GM21737 (cell line): Measurements from ENCODE around the gene NEU4.
A peak's percentile ranks its signal among the peaks of the same experiment; 100 is the strongest.

Source experiments
- ATAC-seq: cut with Tn5 transposase; IDR thresholded peaks from one replicate; pipeline ENCODE4 v1.9.1; 2021; ENCODE audit warnings: mild to moderate bottlenecking, moderate library complexity; ENCODE audit not compliant: unreplicated experiment

The NEU4 gene

DNA sequence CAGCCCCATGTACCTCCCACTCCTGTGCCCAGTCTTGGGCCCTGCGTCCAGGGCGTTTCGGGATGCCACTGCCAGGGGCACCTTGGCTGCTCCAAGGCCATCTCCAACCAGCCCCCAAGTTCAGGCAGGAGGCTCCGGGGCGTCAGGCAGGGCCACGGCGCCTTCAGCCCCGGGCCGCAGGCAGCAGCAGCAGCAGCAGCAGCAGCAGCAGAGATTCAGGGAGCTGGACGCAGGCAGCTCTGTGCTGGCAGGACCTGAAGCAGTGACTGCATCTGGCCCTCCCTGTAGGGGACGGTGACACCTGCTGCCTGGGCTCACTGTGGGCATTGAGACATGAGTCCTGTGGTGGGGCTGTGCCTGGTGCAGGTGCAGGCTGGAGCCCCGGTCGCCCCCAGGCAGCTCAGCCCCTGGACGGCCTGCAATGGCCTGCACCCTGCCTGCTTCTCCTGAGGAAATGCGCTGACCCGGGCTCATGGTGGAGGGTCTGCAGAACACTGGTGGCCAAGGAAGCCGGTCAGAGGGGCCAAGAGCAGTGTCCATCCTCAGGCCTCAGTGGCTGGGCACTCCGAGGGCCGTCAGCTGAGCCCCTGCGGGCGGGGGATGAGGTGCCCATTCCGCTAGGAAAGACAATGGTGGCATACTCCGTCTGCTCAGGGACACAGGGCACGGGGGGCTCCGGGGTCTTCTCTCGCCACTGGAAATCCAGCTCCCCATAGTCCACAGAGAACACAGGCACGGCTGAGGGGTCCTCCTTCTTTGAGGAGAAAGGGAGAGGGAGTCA is 41.7 kb downstream of the NEU4 start:
- no peak for ATAC-seq

DNA sequence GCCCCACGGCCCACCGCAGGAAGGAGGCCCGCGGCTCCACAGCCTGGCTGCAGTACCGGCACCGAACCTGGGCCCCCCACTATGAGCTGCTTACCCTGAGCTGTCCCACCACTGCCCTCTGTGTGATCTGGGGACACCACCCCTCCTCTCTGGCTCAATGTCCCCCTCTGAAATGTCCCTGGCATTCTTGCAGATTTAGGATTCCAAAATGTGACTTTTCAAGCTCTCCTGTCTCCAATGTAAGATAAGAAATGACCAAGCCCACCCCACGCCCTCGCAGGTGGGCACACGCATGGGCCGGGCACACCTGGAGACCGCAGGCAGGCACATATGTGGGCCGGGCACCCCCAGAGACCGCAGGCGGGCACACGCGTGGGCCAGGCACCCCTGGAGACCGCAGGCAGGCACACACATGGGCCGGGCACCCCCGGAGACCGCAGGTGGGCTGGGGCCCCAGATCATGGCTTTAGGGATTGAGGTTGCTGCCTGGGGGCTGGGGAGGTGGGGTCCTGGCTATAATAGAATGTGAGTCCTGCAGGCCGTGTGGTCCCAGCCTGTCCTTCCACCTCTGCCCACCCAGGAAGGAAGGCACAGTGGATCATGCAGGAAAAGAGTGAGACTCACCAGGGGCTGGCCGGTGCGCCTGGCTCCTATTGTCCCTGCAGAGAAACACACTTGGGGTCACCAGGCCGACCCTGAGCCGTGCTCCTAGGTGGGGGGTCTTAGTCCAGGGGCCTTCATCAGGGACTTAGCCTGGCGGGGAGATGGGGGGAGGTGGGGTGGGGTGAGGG is 42.5 kb downstream of the NEU4 start:
- ATAC-seq = no peak

DNA sequence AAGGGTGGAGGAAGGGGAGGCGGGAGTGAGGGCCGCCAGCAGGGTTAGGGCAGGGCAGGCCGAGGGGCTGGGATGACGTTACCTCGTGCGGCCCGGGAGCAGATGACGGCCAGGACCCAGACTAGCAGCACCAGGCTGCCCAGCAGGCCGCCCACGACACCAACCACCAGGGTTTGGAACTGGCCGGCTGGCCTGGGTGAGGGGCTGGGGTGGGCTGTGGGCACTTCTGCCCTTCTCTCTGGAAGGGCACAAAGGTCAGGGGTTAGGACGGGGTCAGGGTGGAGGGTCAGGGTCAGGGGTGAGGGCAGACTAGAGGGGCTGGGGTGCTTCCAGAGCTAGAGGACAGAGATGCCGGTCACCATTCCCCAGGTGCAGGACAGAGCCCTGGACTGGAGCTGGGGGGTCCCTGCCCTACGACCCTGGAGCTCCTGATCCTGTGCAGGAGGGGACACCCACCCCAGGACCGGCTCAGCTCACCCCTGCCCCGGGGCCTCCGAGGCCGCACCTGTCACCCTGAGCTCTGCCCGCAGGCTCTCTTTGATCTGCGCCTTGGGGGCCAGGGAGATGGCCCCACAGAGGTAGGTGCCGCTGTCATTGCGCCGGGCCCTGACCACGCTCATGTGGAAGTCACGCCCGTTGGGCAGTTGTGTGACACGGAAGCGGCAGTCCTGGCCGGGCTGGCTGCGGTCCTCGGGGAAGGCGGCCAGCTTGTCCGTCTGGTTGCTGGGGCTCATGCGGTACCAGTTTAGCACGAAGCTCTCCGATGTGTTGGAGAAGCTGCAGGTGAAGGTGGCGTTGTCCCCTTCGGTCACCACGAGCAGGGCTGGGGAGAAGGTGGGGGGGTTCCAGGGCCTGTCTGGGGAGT is 43.4 kb downstream of the NEU4 start:
- ATAC-seq = no peak

DNA sequence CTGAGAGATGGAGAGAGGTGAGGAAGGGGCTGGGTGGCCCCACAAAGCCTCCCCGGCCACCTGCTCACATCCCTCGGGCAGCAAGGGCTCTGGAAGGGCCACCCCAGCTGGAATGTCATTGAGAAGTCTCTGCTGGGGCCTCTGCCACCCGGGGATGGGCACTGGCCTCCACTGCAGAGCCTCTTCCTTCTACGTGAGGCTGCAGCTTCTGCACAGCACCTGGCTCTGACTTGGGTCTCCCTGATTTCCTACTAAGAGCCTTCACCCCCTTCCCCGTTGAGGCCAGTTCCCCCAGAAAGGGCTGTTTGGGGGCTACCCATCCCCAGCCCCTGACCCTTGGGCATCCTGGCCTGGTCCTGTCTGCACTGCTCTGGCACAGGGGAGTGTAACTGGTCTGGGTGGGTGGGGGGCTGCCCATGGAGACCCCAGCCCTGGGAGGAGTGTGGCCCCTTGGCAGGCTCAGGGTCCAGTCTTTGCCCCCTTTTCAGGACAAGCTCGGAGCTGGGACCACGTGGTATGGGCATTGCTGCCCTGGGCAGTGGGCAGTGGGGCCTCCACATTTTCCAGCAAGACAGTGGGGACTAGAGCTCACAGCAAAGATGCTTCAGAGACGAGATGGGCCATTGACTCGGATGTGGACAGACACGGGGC is 44.1 kb downstream of the NEU4 start:
- no peak for ATAC-seq

DNA sequence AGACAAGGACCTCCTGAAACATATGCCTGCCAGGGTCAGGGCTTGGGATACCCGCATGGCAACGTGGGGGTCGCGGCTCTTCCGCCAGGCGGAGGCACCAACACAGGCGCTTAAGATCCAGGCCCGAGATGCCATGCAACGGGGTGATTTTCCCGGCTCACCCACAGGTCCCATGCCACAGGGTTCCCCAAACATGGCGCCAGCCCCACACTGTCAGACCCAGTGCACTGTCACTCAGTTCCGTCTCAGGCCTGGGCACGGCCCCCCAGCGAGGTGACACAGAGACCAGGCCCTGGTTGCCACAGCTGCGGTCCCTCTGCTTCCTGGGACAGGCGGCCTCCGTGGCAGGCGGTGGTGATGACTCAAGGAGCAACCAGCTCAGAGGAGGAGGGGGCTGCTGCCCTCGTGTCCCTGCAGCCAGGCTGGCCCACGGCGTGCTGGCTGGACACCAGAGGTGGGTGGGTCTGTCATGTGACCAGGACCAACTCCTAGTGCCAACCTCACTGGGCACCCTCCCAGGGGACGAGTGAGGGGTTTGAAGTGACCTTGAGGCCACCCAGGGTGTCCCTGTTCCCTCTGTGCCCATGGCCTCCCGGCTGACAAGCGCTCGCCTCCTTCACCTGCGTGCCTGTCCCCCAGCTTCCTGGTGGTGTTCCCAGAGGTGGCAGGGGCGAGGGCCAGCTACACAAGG is 44.8 kb downstream of the NEU4 start:
- no peak for ATAC-seq

DNA sequence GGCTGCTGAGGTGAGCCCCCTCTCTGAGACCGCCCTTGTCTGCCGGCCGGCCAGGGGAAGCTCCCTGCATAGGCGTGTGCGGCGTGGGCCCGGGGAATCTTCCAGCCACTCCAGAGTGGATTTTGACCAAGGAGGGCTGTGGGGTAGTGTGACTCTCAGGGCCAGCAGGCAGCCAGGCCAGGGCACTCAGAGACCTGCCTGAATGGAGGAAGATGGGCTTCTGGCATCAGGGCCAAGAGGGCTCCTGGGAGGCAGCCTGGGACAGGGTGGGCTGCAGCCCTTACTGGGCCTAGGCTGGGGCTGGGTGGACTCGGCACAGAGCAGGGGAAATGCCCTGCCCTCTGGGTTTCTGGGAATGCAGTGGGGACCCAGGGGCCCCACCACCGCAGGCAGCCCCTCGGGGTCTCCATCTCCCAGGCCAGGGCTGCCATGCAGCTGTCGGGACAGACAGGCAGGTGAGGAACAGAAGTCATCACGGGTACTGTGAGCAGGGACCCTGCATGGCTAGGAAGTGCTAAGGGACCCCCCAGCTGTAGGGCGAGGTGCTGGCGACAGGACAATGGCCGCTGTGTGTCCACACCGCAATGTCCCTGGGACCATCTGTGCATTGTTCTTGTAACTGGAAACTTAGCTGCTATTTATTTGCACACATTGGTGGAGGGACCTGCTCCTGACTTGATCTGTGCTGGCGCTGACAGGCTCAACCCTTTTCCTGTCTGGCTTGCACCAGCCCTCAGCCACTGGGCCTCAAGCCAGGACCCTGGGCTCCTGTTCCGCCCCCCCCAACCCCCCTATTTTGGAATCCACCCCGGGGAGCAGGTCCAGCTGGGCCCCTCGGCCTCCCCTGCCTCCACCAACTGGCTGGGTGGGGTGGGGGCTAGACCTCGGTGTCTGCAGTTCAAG is 45.6 kb downstream of the NEU4 start:
- ATAC-seq = no peak

DNA sequence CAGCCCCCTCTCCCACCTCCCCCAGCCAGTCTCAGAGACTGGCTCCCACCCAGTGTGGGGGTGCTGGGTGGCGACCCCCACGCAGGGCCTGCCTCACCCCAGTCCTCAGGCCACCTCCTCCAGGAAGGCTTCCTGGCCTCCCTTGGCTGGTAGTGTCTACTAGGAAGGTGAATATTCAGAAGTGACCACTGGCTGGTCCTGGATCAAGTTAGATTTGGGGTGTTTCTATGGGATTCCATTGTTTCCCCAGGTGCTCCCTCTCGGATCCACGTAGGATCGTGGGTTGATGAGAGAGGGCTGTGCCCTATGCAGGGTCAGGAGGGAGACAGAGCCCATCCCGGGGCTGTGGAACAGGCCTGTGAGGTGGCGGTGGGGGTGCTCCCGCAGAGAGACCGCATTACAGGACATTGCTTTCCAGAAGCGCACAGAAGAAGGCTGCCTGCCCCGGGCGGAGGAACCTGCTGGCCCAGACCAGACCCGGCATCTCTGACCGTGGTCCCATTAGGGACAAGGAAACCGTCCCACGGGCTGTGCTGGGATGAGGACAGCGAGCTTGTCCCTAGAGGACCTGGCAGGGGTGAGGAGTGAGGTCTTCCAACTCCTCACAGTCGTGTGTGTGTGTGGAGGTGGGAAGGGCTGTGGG is 46.4 kb downstream of the NEU4 start:
- ATAC-seq = no peak

DNA sequence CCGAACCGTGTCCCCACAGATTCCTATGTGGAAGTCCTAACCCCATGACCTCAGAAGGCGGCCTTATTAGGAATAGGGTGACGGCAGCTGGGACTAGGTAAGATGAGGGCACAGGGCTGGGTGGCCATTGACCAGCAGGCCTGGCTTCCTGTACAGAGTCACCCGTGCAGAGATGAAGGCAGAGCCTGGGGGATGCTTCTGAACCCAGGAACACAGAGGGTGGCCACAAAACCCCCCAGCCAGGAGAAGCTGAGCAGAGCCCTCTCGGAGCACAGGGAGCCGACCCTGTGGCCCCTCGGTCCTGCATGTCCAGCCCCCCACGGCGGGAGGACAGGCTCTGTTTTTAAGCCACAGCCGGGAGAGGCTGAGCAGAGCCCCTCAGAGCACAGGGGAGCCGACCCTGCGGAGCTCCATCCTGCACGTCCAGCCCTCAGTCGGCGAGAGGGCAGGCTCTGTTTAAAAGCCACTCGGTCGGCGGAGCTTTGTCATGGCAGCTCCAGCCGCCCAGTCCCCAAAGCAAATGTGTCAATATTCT is 47.0 kb downstream of the NEU4 start:
- no peak for ATAC-seq

DNA sequence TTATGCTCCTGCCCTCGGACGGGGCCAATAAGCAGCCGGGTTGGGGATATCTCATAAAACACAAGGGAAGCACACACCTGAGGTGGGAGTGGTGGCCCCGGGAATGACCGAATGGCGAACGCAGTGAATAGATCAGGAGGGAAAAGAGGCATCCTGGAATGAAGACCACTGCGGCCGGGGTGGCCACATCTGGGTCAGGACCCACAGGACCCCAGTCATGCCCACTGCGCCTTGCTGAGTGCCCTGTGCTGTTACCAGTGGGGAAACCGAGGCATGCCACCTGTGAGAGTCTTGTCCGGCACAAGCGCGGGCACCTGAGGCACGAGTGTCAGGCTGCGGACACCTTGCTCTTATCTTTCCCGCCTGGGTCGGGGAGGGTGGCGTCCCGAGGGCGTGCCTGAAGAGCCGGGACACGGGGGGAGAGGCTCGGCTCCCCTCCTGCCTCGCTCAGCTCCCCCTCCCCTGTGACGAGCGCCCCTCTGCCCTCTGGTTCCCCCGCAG is 48.1 kb downstream of the NEU4 start:
- ATAC-seq = no peak

DNA sequence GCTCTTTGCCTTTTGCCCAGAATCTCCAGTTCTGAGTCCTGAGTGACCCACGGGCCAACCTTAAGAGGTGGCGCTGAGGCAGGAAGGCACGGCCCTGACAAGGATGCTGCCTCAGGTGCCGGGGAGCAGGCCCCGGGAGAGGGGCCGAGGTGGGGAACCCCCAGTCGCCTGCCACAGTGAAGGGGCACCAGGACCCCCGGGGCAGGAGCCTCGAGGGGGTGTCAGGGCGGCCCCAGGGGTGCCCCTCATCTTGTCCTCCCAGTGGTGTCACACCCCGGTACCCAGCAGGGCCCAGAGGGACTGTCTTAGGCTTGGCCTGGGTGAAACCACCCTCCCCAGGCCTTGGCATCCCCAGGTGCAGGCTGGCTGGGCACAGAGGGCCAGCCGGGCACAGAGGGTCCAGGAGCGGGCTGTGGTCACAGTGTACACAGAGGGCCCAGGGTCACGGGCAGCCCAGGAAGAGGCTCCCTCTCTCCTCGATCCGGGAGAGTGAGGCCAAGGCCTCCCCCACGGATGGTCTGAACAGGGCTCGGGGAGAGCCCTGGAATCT is 48.7 kb downstream of the NEU4 start:
- ATAC-seq = no peak

DNA sequence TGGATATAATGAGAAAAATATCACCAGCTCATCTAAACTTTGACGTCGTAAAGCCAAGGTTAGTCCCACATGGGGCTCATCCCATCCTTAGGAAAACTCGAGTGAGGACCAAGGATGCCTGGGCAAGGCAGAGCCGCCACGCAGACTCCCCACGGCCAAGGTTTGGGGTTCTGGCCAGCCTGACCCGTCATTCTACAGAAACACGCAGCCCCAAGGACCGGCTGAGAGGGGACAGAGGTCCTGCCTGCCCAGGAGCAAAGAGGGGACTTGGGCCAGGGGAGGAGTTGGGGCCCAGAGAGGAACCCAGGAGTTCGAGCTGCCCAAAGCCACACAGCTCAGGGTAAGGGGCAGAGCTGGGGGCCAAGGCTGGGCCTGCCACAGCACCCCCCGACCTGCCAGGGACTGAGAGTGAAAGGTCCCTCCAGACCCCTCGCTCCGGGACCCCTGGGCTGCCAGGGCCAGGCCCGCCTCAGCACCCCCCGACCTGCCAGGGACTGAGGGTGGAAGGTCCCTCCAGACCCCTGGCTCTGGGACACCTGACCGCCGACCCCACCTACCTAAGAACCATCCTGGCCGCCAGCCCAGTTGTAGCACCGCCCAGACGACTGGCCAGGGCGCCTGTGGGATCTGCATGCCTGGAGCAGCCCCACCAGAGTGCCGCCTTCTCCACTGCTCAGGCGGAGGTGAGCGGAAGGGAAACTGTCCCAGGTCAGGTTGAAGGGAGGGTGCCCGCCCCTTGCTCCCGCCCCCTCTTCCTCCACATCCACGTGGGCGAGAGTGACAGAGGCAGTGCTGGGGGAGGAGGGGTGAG is 49.4 kb downstream of the NEU4 start, which contains the start of gene PDCD1:
Gene PDCD1 (minus strand): TSS at position 689 of the 811 bp plus-strand sequence. CDS start 56 bp downstream, at position 633.
- peak; percentile 40 for ATAC-seq

DNA sequence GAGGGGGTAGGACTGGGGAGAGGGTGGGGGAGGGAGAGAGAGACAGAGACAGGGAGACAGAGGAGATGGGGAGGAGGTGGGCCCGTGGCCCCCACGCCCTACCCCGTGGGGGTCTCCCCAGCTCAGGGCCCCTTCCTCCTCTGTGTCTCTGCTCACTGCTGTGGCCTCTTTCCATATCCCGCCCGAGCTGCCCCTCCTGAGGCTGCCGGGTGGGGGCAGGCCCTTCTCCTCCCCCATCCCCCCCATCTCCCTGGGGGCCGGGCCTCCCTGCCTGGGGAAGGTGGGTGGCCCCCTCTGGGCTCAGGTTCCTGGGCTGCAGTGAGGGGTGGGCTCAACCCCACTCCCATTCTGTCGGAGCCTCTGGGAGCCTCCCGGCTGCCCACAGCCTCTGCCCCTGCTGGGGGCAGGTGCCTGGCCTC is 50.0 kb downstream of the NEU4 start:
- peak; percentile 21 for ATAC-seq

DNA sequence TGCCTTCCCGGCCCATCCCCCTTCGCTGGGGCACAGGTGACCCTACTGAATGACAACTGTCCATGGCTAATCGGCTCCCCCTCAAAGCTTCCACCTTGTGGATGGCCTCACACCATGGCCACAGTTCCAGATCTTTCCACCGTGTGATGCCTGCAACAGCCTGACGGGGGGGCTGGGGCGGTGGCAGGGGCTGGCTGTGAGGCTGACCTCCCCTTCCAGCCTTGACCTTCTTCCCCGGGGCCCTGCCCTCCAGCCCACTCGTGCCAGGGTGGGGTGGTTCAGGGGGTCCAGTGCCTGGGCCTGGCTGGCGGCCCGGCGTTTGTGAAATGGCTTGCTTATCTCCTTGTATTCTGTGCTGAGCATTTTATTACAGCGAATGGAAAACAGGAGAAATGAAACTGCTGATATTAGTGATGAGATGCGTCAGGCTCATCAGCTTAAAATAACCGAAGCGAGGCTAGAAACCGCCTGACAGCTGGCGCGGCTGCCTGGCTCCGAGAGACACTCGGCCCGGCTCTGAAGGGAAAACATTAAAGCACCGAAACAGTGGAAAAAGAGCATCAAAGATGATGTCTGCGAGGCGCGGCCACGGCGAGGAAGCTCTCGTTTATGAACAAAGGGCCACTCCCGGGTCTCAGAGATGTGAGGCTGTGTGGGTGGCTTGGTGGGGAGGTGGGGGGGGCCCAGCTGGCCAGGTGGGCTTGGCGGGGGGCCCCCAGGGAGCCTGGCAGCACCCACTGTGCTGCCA is 50.6 kb downstream of the NEU4 start:
- peak; percentile 34 for ATAC-seq

DNA sequence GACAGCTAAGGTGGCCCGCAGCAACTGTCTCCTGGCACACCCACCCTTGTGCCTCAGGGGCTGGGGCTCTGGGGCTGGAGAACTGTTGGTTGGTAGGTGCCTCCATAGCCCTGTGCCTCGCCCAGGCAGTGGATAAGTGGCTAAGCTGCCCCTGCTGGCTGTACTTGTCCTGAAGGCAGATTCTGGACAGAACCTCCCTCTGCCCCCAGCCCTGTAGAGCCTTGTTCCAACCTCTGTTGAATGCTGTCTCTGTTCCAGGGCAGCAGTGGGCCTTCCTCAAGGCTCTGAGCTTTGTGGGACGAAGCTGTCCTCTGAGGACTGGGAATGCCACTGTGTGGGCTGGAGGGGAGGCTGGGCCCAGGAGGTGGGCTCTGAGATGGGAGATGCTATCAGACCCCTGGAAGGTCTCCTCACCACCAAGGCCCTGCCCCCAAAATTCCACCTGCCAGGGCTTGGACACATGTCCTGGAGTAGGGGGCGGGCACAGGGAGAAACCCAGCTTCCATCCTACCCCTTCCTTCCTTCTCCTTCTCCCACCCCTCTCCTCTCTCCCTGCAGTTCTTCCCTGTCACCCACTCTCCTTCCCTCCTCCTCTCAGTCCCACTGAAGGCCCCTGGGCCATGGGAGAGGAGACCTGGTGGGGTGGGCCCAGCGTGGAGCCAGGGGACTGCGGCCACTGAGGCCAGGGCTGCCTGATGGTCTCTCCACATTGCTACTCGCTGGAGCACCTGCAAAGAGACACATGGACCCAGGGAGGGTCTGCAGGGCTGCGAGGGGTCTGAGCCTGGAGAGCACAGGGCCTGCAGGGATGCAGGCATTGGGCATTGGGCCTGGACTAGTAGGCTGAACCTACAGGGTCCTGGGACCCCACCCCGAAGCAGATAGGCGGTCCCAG is 51.4 kb downstream of the NEU4 start:
- no peak for ATAC-seq

DNA sequence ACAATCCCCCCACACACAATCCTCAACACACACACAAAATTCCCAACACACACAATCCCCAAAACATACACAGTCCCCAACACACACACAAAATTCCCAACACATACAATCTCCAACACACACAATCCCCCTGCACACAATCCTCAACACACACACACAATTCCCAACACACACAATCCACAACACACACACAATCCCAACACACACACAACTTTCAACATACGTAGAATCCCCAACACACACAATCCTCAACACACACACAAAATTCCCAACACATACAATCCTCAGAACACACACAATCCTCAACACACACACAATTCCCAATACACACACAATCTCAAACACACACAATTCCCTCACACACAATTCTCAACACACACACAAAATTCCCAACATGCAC is 52.3 kb downstream of the NEU4 start:
- ATAC-seq = no peak
